GM21528 (cell line): Measurements from ENCODE around the gene HMHB1.

Experiments
- ATAC-seq: cut with Tn5 transposase; IDR thresholded peaks from one replicate; pipeline ENCODE4 v1.9.1; 2021; ENCODE audit warnings: mild to moderate bottlenecking, moderate library complexity; ENCODE audit not compliant: unreplicated experiment, low FRiP score

Gene HMHB1

GRCh38 chr5:143812085-143812705, at the start of gene HMHB1:
HMHB1 (plus strand) TSS chr5:143812161.
- ATAC-seq, result no peak

GRCh38 chr5:143762636-143763220, 49.2 kb upstream of the HMHB1 start:
- ATAC-seq, result no peak

- ATAC-seq, result no peak
These were observed 44.8 kb upstream of the HMHB1 start for GRCh38 chr5:143767162-143767561.

GRCh38 chr5:143769026-143769786, 42.8 kb upstream of the HMHB1 start:
- ATAC-seq, result no peak

- no peak for ATAC-seq
These were observed 41.5 kb upstream of the HMHB1 start for GRCh38 chr5:143770450-143770849.

- no peak for ATAC-seq
These were observed 40.8 kb upstream of the HMHB1 start for GRCh38 chr5:143771189-143771588.

- no peak for ATAC-seq
These were observed 40.4 kb upstream of the HMHB1 start for GRCh38 chr5:143771602-143772001.

- ATAC-seq, result no peak
These were observed 39.3 kb upstream of the HMHB1 start for GRCh38 chr5:143772621-143773020.

- no peak for ATAC-seq
These were observed 36.7 kb upstream of the HMHB1 start for GRCh38 chr5:143775258-143775657.

- no peak for ATAC-seq
These were observed 35.0 kb upstream of the HMHB1 start for GRCh38 chr5:143776951-143777350.

GRCh38 chr5:143779506-143779905, 32.5 kb upstream of the HMHB1 start:
- ATAC-seq, result no peak

- ATAC-seq, result no peak
These were observed 29.9 kb upstream of the HMHB1 start for GRCh38 chr5:143781993-143782520.

- no peak for ATAC-seq
These were observed 29.2 kb upstream of the HMHB1 start for GRCh38 chr5:143782588-143783386.

GRCh38 chr5:143788401-143788800, 23.6 kb upstream of the HMHB1 start:
- ATAC-seq, result no peak

GRCh38 chr5:143790457-143791112, 21.4 kb upstream of the HMHB1 start:
- ATAC-seq, result no peak

- ATAC-seq, result peak; percentile 68
These were observed 19.9 kb upstream of the HMHB1 start for GRCh38 chr5:143791848-143792731.

- ATAC-seq, result no peak
These were observed 18.7 kb upstream of the HMHB1 start for GRCh38 chr5:143793249-143793648.

- ATAC-seq, result no peak
These were observed 15.8 kb upstream of the HMHB1 start for GRCh38 chr5:143796125-143796524.

GRCh38 chr5:143796753-143797152, 15.2 kb upstream of the HMHB1 start:
- ATAC-seq, result no peak
